HG03097 (cell line): Measurements from ENCODE around the gene GSE1.

Experiments
- ATAC-seq: cut with Tn5 transposase; IDR thresholded peaks from one replicate; pipeline ENCODE4 v1.9.1; 2021; ENCODE audit not compliant: unreplicated experiment, low FRiP score

GSE1 gene

DNA sequence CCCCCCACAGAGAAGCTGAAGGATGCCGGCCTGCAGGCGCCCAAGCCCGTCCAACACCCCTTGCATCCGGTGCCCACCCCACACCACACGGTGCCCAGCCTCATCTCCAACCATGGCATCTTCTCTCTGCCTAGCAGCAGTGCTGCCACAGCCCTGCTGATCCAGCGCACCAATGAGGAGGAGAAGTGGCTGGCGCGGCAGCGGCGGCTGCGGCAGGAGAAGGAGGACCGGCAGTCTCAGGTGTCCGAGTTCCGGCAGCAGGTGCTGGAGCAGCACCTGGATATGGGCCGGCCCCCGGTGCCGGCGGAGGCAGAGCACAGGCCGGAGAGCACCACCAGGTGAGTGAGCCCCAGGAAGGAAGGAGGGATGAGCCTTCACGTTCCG is 44.1 kb downstream of the GSE1 start:
- ATAC-seq, result no peak

DNA sequence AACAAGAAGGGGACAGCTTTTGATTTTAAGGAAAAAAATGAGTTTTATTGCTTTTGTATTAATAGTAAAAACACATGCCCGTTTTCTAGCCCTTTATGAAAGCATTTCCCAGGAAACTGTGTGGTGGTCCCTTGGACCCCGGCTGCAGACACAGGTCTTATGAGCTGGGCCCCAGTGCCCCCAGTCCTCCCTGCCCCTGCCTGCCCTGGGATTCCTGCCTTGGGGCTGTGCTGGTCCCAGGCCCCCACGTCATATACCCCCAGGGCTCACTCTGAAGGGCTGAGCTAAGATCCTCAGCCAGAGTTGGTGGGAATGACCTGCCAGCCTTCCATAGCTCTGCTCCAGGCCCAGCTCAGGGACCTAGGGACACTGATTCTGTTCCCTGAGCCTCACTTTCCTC is 44.9 kb downstream of the GSE1 start:
- ATAC-seq, result no peak

DNA sequence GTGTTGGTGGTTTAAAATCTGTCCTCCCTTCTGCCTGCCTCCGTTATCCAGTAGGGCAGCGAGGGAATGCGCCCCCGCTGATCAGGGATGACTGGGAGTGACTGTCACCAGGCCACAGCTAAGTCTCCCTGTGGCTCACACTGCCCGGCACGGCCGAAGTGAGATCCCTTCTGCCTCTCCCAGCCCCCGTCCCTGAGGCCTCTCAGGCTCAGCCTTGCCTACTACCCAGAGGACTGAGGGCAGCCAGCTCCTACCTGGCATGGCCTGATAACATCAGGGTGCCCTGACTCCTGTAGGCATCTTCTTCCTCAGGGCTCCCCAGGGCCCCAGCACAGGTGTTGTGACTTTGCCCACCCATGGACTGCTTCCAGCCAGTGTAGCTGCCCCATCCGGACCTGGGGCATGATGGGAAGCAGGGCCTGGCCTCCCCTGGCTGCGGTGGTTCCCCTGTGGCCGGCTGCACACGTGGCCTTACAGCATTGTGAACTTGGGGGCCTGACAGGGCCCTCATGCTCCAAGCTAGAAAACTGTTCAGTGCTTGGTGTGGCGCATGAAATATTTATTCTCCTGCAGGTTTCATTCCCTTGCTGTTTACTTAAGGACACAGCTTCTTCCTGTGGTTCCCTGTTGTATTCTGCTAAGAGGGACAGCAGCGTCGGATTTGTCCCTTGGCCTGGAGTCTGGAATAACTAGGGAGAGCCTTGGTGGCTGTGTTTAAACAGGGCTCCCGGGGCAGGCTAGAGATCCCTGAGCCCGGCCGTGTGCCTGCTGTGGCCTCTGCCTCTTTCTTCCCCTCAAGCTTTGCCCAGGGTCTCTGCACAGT is 45.6 kb downstream of the GSE1 start:
- ATAC-seq, result no peak

- ATAC-seq, result no peak
Measured at GRCh38 chr16:85659336-85659735, 46.2 kb downstream of the GSE1 start.

DNA sequence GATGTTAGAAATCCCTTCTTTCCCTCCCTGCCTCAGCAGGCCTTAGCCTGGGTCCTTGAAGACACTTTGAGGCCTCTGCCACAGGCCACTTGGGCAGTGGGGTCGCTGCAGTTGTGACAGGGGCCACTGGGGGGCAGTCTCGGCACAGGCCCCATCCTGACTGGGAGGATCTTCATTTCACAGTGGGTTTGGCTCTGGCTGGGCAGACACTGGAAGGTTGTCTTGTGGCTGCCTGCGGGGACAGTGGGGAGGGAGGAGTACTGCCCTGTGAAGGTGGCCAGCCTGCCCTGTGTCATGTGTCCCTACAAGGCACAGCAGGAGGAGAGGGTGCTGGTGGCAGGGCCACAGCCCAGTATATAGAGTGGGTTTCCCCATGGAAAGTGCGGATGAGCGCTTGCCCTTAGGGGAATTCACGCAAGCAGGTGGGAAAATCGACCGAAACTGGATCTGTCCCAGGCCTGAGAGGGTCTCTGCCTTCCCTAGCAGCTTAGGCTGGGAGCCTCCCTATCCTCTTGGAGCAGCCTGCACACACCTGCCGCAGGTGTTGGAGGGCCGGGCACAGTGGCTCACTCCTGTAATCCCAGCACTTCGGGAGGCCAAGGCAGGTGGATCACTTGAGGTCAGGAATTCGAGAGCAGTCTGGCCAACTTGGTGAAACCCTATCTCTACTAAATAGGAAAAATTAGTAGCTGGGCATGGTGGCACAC is 46.8 kb downstream of the GSE1 start:
- ATAC-seq, result no peak

DNA sequence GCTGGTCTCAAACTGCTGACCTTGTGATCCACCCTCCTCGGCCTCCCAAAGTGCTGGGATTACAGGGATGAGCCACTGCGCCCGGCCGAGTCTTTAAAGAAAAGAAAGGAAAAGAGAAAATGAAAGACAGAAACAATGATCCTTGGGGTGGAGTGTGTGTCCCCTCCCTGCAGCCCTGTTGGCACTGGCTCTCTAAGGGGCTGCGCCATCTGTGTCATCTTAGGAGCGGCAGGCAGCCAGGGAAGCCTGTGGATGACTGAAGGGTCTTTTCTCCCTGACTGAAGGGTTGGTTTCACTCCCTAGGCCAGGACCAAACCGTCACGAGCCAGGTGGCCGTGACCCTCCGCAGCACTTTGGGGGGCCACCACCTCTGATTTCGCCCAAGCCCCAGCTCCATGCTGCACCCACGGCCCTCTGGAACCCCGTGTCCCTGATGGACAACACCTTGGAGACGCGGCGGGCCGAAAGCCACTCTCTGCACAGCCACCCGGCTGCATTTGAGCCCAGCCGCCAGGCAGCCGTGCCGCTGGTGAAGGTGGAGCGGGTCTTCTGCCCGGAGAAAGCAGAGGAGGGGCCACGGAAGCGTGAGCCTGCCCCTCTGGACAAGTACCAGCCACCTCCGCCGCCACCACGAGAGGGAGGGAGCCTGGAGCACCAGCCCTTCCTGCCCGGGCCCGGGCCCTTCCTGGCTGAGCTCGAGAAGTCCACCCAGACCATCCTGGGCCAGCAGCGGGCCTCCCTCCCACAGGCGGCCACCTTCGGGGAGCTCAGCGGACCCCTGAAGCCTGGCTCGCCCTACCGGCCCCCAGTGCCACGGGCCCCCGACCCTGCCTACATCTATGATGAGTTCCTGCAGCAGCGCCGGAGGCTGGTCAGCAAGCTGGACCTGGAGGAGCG is 48.0 kb downstream of the GSE1 start:
- no peak for ATAC-seq

DNA sequence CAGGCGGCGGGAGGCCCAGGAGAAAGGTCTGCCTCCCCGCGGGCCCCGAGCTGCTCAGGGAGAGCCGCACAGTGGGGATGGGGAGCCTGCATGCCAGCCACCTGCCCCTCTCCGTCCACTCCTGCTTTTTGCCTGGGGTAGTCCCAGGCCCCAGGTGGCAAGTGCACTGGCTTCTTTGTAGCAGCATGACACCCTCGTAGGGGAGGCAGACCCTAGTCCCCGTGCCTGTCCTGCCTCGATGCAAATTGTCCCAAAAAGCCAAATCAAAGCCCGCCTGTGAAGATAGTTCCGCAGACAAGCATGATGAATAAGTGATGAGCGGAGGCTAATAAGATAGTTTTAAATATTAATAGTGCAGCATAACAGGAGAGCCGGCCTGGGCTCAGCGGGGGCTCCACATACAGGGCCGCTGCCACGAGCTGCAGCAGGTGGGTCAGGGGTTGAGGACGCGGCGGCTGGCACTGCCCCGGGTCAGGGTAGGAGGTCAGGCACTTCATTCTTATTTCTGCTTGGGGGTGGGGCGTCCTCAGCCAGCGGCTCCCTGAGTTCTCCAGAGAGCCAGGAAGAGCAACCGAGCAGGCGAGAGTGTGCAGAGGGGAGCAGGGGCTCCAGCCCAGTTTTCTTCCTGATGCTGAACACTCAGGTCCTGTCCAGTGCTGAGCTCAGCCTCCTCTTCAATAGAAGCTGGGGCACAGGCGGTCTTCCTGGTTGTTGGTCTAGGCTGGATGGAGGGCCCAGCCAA is 48.8 kb downstream of the GSE1 start:
- ATAC-seq, result no peak

GRCh38 chr16:85662482-85662812 is 49.3 kb downstream of the GSE1 start:
- no peak for ATAC-seq

GRCh38 chr16:85662976-85663830 is 50.1 kb downstream of the GSE1 start:
- no peak for ATAC-seq

- ATAC-seq, result no peak
Measured at GRCh38 chr16:85663891-85664321, 50.8 kb downstream of the GSE1 start.

GRCh38 chr16:85664580-85665372 is 51.7 kb downstream of the GSE1 start:
- no peak for ATAC-seq

DNA sequence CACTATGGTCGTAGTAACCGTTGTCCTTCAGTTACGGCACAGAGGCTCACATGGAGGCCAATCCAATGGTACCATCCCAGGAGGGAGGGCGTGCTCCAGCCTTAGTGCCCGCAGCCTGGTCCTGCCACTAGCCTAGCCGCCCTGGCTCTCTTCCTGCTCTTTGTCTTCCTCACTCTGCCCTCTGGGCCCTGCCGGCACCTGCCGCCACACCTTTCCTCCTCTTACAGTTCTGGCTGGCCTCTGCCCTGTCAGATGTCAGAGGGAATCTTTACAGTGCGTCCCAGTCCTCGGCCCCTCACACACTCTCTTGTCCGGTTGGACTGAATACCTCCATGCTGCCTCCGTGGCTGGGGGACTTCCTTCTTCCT is 52.2 kb downstream of the GSE1 start:
- no peak for ATAC-seq

DNA sequence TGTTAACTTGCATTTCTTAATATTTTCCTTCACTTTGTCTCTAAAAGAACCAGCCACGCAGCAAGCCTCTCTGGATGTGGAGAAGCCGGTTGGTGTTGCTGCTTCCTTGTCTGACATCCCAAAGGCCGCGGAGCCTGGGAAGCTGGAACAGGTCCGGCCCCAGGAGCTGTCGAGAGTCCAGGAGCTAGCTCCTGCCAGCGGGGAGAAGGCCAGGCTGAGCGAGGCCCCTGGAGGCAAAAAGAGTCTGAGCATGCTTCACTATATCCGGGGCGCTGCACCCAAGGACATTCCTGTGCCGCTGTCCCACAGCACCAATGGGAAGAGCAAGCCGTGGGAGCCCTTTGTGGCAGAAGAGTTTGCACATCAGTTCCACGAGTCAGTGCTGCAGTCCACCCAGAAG is 52.8 kb downstream of the GSE1 start:
- ATAC-seq, result no peak

DNA sequence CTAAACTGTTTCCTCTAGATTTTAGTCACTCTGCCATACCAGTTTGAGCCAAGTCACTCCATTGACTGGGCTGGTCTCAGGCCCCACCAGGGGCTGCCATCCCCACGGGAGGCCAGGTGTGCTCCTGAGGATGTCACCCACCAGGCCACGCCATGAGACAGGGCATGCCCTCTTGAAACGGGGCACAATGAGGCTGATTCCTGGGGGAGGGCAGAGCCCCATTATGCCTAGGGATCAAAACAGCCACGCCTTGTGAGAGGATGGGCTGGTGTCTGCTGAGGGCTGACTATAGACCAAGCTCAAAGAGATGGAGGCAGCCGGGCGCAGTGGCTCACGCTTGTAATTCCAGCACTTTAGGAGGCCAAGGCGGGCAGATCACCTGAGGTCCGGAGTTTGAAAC is 54.1 kb downstream of the GSE1 start:
- no peak for ATAC-seq

GRCh38 chr16:85667841-85668413 is 54.8 kb downstream of the GSE1 start:
- no peak for ATAC-seq

DNA sequence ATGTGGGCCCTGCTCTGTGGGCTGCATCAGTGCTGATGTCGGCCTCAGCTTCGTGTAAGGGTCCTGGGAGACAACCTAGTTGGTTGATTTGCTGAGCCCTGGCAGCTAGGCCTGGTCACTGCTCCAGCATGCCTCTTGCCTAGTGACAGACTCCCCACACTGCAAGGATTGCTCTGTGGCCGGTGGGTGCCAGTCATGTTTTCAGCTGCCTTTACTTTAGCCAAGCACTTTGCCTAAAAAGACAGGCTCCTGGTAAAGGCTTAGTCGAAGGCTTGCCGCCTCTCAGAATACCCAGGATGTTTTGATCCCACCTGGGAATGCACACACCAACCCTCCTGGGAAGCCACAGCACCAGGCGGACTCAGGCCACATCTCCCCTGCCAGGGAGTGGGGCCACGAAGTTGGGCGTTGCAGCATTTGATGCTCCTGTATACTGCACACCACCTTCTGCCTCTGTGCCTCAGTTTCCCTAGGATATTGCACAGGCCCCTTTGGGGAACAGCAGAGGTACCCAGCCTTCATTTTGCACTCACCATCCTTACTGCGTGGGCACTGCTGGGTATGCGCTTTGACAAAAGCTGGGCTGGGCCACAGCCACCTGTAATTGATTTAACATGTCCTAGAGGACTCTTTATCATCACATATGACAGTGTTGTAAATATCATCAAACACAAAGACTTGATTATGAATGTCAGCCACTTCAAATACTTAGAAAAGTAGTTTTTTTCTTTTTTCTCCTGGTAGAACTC is 55.7 kb downstream of the GSE1 start:
- no peak for ATAC-seq

DNA sequence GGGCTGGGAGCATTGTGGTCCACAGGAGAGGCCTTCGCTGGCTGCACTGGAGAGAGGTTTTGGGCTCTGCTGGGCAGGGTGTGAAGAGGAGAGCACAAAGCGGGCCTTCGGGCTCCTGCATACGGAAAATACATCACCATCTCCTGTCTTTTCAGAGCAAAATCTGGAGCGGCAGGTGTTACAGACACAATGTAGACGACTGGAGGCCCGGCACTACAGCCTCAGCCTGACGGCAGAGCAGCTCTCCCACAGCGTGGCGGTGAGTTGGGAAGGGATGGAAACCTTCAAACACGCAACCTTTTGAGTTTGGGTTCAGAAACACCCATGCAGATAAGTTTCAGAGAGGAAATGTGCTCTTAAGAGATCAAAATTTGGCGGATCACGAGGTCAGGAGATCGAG is 57.7 kb downstream of the GSE1 start:
- ATAC-seq, result no peak
